HG03139 (cell line): Measurements from ENCODE around the gene DGCR6L.
"Not testable (repeated sequence)": the region's sequence is repeated elsewhere in the genome, so short reads cannot be mapped to it uniquely, and the experiment has no call there.

Experiments
- ATAC-seq: cut with Tn5 transposase; IDR thresholded peaks from one replicate; pipeline ENCODE4 v1.9.1; 2021; ENCODE audit not compliant: unreplicated experiment

Gene DGCR6L

GRCh38 chr22:20310773-20311172, 9.1 kb downstream of the DGCR6L start:
- ATAC-seq, result not testable (repeated sequence)

GRCh38 chr22:20310180-20310579, 9.7 kb downstream of the DGCR6L start:
- not testable (repeated sequence) for ATAC-seq

- not testable (repeated sequence) for ATAC-seq
These were observed 10.8 kb downstream of the DGCR6L start for GRCh38 chr22:20308806-20309650.

- ATAC-seq, result not testable (repeated sequence)
These were observed 12.1 kb downstream of the DGCR6L start for GRCh38 chr22:20307448-20308447.

- ATAC-seq, result not testable (repeated sequence)
These were observed 13.0 kb downstream of the DGCR6L start for GRCh38 chr22:20306646-20307447.

GRCh38 chr22:20305894-20306645, 13.8 kb downstream of the DGCR6L start:
- no peak for ATAC-seq

- not testable (repeated sequence) for ATAC-seq
These were observed 14.5 kb downstream of the DGCR6L start for GRCh38 chr22:20305230-20305893.

GRCh38 chr22:20304646-20305045, 15.2 kb downstream of the DGCR6L start:
- ATAC-seq, result no peak

GRCh38 chr22:20303229-20303534, 16.7 kb downstream of the DGCR6L start:
- not testable (repeated sequence) for ATAC-seq

GRCh38 chr22:20302438-20303228, 17.2 kb downstream of the DGCR6L start:
- ATAC-seq, result no peak

- ATAC-seq, result no peak
These were observed 20.1 kb downstream of the DGCR6L start for GRCh38 chr22:20299746-20300136.

- ATAC-seq, result peak; percentile 45
These were observed 20.8 kb downstream of the DGCR6L start for GRCh38 chr22:20298803-20299745.

GRCh38 chr22:20298110-20298802, 21.6 kb downstream of the DGCR6L start:
- no peak for ATAC-seq

GRCh38 chr22:20297414-20298109, 22.3 kb downstream of the DGCR6L start:
- ATAC-seq, result no peak

- no peak for ATAC-seq
These were observed 23.3 kb downstream of the DGCR6L start for GRCh38 chr22:20296598-20296997.

- no peak for ATAC-seq
These were observed 24.4 kb downstream of the DGCR6L start for GRCh38 chr22:20295262-20296064.
